Mucosa of stomach (tissue), 1 donor: ENCODE results near the gene COL5A2.

Source experiments
- H3K27me3 ChIP-seq: one replicate; pipeline ENCODE4 v1.7.0; 2013; ENCODE audit warnings: mild to moderate bottlenecking, low read length; ENCODE audit not compliant: control insufficient read depth, insufficient read depth
- H3K36me3 ChIP-seq: one replicate; pipeline ENCODE4 v1.7.0; 2013; ENCODE audit warnings: low read length; ENCODE audit not compliant: control insufficient read depth, insufficient read depth
- H3K4me1 ChIP-seq: one replicate; pipeline ENCODE4 v1.7.0; 2013; ENCODE audit warnings: mild to moderate bottlenecking, low read length; ENCODE audit not compliant: control insufficient read depth, insufficient read depth
- H3K4me3 ChIP-seq: one replicate; pipeline ENCODE4 v1.7.0; 2013; ENCODE audit warnings: low read length
- H3K9ac ChIP-seq: one replicate; pipeline ENCODE4 v1.7.0; 2013; ENCODE audit warnings: mild to moderate bottlenecking, low read length, moderate library complexity
- H3K9me3 ChIP-seq: one replicate; pipeline ENCODE4 v1.7.0; 2013; ENCODE audit warnings: mild to moderate bottlenecking, low read length, moderate library complexity; ENCODE audit not compliant: control insufficient read depth
- donor health status: Pancreatic carcinoma.

COL5A2 gene

DNA sequence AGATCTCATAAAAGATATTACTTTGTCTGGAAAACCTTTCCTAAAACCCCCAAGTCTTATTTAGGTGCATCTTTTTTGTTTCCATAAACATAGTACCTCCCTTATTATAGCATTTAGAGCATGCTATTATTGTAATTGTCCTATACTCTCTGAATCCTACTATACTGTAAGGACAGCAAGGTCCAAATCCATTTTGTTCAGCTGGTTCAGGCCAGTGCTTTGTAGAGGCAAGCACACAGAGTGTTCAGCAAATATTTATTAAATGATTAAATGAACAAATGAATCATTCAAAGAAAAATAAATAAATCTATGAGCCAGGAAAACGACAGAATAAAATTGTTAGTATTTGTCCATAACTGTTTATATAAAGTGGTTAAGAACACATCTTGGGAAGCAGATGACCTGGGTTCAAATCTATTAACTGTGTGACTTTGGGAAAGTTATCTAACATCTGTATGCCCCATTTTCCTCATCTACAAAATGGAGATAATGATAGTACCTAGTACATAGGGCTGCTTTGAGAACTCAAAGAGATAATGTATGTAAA lies 119.4 kb downstream of the COL5A2 start:
- Histone ChIP-seq H3K27me3 (no peaks in the 10 kb centered on the region), H3K9me3 (no peaks in the 10 kb centered on the region), H3K4me3 (no peak overlapping the region), H3K9ac (no peak overlapping the region), H3K4me1 (no peaks in the 10 kb centered on the region), H3K36me3 (no peaks in the 10 kb centered on the region)

DNA sequence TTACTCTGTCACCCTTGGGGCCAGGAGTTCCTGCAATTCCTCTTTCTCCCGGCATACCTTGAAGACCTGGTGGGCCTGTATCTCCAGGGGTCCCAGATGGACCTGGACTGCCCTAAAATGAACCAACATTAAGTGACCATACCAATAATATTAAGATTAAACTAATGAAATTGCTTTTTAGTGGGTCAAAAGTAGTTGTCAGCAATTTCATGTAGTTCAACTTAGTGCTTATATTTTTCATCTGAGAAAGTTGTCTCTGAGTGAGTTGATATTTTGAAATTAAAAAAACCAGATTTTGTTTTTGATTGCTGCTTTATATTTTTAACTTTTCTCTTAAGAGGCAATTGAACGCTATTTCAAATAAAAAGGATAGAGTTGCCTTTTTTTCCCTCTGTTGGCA lies 122.2 kb downstream of the COL5A2 start:
- H3K4me1 ChIP-seq: no peaks in the 10 kb centered on the region
- H3K9me3 ChIP-seq: no peaks in the 10 kb centered on the region
- no peaks in the 10 kb centered on the region for H3K36me3 ChIP-seq

DNA sequence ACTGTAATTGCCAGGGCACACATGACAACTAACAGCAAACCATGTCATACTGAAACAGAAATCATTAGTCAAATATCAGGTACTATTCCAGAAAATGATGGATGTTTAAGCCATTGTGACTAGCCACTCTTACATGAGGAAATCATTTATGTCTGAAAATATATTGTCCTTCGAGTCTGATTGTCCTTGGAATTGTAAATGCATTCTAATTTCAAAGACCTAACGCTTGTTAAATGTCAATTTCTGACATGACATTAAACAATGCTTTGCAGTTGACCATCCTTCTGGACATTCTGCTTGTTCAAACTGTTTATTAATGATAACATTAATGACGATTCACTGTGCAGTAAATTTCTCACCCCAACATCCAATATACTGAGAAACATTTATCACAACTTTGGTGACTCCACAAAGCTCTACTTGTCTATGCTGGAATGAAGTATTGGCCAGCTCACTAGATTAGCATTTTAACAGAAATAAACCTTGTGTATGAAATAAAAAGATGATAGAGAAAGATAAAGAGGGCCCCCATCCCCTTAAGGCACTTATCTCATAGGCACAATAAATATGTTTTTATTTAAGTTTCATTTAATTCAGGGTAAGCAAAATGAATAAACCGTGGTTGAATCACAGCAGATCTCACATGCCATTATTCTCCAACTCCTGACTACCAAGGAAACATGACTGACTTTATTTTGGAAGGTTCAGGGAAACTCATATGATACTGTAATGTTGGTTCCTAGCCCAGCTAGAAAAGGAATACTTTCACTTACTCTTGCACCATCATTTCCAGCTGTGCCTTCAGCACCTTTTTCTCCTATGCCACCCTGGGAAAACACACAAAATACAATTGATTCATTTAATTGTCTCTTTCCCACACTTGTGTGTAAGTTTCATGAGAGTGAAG lies 123.1 kb downstream of the COL5A2 start:
- Histone ChIP-seq H3K4me3 (no peak overlapping the region), H3K4me1 (no peaks in the 10 kb centered on the region), H3K9me3 (no peaks in the 10 kb centered on the region), H3K9ac (no peak overlapping the region), H3K36me3 (no peaks in the 10 kb centered on the region), H3K27me3 (no peaks in the 10 kb centered on the region)

More for the DNA sequence above, 122.2 kb downstream of the COL5A2 start:
- H3K27me3 ChIP-seq: no peaks in the 10 kb centered on the region
- no peak overlapping the region for H3K4me3 ChIP-seq
- H3K9ac ChIP-seq: no peak overlapping the region

DNA sequence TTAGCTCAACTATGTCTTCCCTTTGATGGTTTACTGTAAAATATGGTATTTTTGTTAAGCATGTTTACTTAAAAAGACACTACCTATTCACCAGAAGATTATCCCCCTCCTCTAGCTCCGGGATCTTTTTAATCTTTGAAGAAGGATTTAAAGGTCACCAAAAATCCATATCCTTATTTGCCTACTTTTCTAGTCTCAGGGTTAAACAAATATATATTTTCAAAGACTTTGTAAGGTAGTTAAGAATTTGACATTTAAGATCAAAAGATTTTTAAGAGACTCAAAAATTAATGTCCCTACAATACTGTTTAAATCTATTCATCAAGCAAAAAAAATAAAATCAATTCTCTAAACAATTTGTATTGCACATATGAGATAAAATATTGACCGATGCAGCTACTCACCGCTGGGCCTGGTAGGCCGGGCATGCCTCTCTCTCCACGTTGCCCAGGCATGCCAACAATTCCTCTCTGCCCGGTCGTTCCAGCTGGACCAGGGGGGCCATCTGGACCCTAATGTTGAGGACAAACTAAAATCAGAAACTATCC lies 129.3 kb downstream of the COL5A2 start:
- H3K4me3 ChIP-seq: no peak overlapping the region
- H3K36me3 ChIP-seq: no peaks in the 10 kb centered on the region
- no peaks in the 10 kb centered on the region for H3K27me3 ChIP-seq

DNA sequence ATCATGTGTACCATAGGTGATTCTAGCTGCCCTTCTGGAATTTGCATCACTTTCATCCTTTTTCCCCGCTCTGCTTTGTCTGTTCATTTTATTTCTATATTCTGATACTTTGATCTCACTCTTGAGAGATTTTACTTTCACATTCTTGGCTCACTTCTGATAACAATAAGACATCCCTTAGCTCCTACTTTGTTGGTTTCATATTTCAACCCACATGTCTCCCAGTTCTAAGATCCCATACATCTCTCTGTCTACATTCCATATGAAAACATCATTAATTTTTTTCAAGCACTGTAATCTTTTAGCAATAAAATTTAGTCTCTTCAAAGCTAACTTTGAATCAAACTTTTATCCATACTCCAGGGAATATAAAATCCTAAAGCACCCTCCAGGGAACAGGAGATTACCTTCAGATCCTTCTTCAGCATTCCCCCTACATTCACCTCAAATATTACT lies 129.8 kb downstream of the COL5A2 start:
- H3K4me1 ChIP-seq: no peaks in the 10 kb centered on the region
- H3K27me3 ChIP-seq: no peaks in the 10 kb centered on the region
- no peak overlapping the region for H3K4me3 ChIP-seq
- H3K9me3 ChIP-seq: no peaks in the 10 kb centered on the region
- no peaks in the 10 kb centered on the region for H3K36me3 ChIP-seq
- no peak overlapping the region for H3K9ac ChIP-seq

More for the DNA sequence above, 129.3 kb downstream of the COL5A2 start:
- Histone ChIP-seq H3K9ac (no peak overlapping the region), H3K9me3 (no peaks in the 10 kb centered on the region), H3K4me1 (no peaks in the 10 kb centered on the region)

DNA sequence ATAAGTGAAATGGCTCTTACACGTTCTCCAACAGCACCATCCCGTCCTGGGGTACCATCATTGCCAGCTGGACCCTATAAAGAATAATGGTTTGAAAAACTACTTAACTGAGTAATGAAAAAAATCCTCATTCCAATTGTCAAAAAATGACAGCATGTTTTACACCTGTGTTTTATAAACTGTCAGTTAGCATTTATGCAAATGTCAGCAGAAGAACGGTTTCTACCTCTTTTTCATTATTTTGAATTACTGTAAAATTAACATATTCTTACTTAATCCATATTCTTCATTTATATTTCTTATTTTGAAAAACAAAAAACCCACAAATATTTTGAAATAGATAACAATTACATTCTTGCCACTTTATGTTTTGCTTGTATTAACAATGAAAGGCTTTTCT lies 131.4 kb downstream of the COL5A2 start:
- H3K27me3 ChIP-seq: no peaks in the 10 kb centered on the region
- H3K9me3 ChIP-seq: no peaks in the 10 kb centered on the region
- no peaks in the 10 kb centered on the region for H3K36me3 ChIP-seq
- no peak overlapping the region for H3K4me3 ChIP-seq
- no peak overlapping the region for H3K9ac ChIP-seq
- H3K4me1 ChIP-seq: no peaks in the 10 kb centered on the region

DNA sequence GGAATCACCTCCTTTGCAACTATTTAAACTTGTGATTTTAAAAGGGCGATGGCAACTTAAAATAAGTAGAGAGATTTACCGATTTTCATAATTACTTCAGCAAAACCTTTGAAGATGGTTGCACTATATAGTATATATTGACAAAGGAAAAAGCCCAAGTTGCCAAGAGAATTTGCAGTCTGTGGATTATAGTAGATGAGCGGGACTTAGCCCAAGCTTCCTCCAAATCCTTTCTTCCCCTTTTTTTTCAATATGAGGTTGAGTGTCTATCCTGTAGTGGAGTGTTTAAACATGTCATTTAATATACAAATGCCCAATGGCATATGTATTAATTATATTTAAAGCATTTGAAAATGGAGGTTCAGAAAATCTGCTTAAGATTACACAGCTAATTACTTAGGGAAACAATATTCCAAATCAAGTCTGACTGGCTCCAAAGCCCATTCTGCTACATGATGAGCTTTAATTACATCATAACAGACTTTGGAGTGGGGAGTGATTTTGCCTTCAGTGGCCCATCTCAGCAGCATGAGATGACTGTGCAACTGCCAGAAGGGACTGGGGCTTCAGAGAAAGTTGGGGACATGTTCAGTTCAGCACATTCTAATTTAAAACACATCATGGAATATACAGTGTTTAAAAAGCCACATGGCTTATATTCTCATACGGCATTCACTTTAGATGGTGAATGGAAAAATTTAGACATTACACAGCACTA lies 132.2 kb downstream of the COL5A2 start:
- Histone ChIP-seq H3K36me3 (no peaks in the 10 kb centered on the region), H3K9ac (no peak overlapping the region), H3K4me3 (no peak overlapping the region), H3K27me3 (no peaks in the 10 kb centered on the region), H3K4me1 (no peaks in the 10 kb centered on the region), H3K9me3 (no peaks in the 10 kb centered on the region)

DNA sequence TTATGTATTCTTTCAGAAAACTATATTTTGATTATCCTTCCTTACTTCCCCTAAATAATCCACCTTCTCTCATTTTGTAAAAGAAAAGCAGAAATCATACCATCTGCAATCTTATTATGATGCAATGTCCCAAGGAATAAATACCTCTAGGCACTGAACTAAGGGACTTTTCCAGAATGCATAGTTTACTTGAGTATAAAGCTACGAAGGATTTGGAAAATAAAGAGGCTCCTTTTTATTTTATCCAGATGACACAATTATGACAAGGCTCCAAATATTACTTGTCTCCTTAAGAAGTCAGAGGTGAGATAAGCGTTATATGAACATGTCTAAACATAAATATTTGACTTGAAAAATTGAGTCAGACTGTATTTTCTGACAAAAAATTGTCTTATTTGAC lies 133.2 kb downstream of the COL5A2 start:
- Histone ChIP-seq H3K36me3 (no peaks in the 10 kb centered on the region), H3K27me3 (no peaks in the 10 kb centered on the region), H3K4me3 (no peak overlapping the region)

DNA sequence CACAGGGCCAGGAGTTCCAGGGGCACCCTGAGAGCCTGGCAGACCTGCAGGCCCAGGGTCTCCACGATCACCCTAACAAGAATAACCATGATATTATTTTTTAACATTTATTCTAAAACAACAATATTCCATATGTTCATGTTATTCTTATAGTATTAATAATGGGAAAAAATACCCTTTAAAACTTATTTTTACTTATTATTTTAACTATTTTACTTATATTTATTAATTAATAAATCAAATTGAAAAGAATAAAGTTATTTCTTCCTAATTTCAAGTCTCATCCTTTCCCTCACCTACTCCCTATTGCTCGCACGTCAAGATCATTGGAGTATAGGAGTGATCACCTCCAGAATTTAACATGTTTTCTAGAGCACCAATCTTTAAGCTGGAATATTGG lies 133.7 kb downstream of the COL5A2 start:
- Histone ChIP-seq H3K9ac (no peak overlapping the region), H3K9me3 (no peaks in the 10 kb centered on the region), H3K27me3 (no peaks in the 10 kb centered on the region), H3K4me1 (no peaks in the 10 kb centered on the region), H3K4me3 (no peak overlapping the region), H3K36me3 (no peaks in the 10 kb centered on the region)

More for the DNA sequence above, 133.2 kb downstream of the COL5A2 start:
- no peaks in the 10 kb centered on the region for H3K4me1 ChIP-seq
- no peak overlapping the region for H3K9ac ChIP-seq
- no peaks in the 10 kb centered on the region for H3K9me3 ChIP-seq

DNA sequence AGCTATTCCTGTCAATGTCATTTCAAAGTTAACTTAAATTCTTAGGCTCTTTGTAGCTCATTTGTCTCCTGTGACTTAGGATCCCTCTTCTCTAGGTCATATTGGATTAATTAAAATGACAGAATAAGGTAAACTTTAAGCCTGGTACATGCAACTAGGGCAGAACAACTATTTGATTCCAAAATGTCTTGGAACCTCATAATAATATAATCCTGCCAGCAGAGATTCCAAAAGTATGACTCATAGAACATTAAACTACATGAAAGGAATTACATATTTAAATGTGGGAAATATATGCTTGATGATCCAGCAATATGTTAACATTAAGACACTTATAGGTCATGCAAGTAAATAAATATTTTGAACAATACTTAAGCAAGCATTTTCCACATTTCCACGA lies 142.0 kb downstream of the COL5A2 start:
- Histone ChIP-seq H3K9ac (no peak overlapping the region), H3K27me3 (no peaks in the 10 kb centered on the region), H3K4me3 (no peak overlapping the region), H3K9me3 (no peaks in the 10 kb centered on the region), H3K4me1 (no peaks in the 10 kb centered on the region), H3K36me3 (no peaks in the 10 kb centered on the region)

DNA sequence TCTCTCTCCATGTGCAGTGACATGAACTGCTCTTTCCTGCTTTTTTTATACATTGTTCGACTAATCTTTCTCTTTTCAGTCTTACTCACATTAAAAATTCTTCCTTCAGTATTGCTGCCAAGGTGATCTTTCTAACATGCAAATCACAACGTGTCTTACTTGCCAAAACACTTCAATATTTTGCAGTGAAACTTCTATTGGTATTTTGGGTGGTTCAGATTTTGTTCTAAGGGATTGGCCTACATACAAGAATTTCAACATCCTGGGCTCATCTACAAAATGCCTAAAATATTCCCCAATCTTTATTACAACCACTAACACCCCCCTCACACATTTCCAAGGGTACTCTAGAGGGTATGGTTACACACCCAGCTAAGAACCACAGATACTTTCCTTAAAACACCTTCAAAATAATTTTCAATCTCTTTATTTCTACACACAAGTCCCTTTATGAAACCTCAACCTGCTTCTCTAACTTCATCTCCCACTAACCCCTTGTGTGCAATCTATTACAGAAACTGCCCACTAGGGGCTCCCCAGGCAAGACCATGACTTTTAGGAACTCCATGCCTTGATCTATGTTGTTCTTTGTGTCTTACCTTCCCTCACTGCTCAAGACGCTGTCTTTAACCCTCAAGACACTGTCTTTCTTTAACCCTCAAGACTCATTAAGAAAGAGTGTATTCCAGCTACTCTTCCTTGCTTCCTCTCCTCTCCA lies 154.5 kb downstream of the COL5A2 start:
- no peaks in the 10 kb centered on the region for H3K4me1 ChIP-seq
- H3K36me3 ChIP-seq: no peaks in the 10 kb centered on the region
- H3K4me3 ChIP-seq: no peak overlapping the region
- H3K9ac ChIP-seq: no peak overlapping the region
- no peaks in the 10 kb centered on the region for H3K9me3 ChIP-seq
- H3K27me3 ChIP-seq: no peaks in the 10 kb centered on the region
